Fibroblast of skin of right biceps (primary cell): ENCODE data around the gene YTHDF1.
A peak's percentile ranks its signal among the peaks of the same experiment; 100 is the strongest.
"Not testable (repeated sequence)": the region's sequence is repeated elsewhere in the genome, so short reads cannot be mapped to it uniquely, and the experiment has no call there.

Experiments
- DNase-seq: peaks from one replicate; pipeline ENCODE4 v3.0.0-alpha.2; 2013

The YTHDF1 gene

GRCh38 chr20:63225082-63225454, 9.1 kb upstream of the YTHDF1 start:
- DNase-seq: no peak

DNA sequence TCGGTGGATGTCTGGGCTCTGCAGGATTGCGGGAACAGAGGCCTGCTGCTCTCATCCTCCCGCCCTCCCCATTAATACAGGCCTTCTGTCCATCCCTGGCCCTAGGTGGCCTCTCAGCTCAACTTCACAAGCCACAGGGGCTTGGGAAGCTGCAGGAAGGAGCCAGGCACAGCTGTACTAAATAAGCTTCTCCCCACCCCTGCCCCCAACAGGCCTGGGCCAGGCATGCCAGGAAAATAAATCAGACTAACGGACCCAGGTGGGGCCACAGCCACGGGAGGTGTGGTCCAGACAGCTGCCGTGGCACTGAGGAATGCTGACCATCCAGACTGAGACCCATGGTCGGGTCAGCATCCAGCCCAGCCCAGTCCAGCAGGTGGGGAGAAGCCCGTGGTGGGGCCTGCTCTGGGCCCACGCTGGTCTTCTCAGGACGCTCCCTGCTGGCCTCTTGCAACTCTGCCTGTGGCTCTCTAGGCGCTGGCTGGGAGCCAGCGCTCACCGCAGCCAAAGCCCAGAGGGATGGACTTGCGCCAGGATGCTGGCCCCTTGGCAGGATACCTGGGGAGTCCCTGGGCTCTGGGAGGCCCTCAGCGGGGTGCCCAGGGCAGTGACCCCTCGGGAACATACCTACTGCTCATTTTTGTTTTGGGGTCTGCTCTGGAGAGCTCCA, 8.6 kb upstream of the YTHDF1 start:
- DNase-seq: peak; percentile 47

DNA sequence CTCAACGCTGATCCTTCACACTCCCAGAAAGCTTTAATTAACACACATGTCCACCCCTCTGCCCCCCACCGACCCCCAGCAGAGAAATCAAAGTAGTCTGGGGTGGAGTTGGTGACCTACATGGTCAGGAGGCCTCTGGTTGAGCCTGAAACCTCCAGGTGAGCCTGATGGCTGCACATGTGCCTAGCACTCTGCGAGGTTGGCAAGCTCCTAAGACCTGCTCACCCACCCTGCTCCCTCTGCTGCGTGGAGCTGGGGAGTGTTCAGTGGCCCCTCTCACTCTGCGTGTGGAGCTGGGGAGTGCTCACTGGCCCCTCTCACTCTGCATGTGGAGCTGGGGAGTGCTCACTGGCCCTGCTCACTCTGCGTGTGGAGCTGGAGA, 7.9 kb upstream of the YTHDF1 start:
- no peak for DNase-seq

DNA sequence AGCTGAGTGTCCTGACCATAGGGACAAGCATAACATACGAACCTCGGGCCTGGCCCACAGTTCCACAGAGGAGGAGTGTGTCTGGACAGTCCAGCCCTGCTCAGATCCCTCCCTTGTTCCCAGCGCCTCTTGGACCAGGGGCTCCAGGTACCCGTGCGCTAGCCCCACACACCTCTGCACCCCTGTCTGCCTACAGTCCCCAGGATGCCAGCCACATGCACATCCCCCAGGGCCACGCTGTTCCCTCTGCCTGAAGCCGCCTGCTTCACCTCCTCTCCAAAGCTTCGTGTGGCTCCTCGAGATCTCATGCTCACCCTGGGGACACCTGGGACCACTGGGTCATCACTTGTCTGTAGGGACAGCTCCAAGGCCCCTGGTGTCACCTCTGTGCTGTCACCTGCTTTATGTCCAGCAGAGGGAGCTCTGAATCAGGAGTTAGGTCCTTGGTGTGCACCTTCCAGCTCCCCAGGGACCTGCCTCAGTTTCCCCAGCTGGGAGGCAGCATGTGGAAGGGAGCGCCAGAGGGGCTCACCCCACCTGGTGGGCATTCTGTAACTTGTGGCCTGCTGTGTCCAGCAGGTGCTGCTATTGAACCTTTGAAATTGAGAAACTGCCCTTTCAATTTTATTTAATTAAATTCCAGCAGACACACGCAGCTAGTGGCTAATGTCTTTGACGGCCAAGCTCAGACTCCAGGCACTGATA, 7.3 kb upstream of the YTHDF1 start:
- peak; percentile 35 for DNase-seq

GRCh38 chr20:63222541-63222940, 6.6 kb upstream of the YTHDF1 start:
- DNase-seq: no peak

- not testable (repeated sequence) for DNase-seq
Measured at GRCh38 chr20:63221400-63222053, 5.6 kb upstream of the YTHDF1 start.

DNA sequence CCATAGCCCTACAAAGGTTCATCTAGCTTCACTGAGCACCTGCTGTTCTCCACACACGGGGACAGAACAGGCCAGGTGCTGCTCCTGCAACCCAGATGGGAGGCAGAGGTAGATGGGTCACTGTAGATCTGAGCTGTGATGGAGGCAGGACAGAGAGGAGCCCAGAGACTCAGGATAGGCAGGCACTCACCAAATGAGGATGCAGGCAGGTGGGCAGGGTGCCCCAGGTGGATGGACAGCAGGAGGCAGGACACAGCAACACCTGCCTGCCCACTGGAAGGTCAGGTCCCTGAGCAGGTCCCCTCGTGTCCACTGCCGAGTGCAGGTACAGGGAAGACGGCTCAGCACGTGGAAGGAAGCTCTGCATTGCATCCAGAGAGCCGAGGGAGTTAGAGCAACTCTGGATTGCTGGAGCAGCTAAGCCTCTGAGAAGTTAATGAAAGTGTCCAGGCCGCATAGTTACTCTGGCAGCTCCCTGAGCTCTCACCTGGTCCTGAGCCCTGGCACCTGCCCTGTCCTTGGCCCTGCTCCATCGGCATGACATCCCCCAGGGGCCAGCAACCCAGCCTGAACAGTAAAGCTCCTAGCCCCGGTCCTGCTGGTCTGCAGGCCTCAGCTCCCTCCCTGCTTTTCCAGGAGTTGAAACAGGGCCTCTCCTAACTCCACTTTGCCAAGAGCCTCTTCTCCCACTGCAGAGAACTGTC, 4.9 kb upstream of the YTHDF1 start:
- DNase-seq: no peak

DNA sequence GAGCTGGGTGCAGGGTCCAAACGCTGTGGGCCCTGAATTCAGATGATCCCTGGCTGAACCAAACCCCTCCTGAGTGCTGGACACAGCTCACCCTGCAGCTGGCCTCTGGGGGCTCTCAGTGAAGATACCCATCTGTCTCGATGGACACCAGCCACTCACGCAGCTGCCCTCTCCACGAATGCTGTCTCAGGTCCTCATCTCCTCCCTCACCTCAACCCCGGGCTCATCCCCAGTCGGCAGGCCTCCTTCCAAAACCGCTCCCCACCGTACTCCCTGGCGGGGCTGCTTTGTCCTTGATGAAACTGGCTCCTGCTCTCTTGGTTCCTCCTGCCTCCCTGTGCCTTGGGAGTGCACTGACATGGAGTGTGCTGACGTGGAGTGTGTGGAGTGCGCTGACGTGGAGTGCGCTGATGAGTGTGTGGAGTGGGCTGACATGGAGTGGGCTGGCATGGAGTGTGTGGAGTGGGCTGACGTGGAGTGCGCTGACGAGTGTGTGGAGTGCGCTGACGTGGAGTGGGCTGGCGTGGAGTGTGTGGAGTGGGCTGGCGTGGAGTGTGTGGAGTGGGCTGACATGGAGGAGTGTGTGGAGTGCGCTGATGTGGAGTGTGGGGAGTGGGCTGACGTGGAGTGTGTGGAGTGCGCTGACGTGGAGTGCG, 4.1 kb upstream of the YTHDF1 start:
- DNase-seq: no peak

DNA sequence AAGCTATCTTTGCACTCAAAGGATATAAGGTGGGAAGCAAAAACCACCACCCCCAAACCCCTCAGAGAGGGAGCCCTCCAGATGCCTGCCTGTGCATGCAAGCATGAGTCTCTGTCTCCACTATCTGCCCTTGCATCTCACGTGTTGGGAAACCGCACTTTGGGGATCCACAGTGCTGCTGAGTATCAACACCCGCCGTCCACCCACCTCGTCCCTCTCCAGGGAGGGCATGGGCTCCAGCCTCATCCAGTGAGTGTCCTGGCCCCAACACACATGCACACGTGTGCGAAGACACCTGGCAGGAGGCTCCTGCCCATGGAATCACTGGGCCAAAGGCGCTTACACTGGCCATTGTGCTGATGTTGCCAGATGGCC, 3.5 kb upstream of the YTHDF1 start:
- no peak for DNase-seq

DNA sequence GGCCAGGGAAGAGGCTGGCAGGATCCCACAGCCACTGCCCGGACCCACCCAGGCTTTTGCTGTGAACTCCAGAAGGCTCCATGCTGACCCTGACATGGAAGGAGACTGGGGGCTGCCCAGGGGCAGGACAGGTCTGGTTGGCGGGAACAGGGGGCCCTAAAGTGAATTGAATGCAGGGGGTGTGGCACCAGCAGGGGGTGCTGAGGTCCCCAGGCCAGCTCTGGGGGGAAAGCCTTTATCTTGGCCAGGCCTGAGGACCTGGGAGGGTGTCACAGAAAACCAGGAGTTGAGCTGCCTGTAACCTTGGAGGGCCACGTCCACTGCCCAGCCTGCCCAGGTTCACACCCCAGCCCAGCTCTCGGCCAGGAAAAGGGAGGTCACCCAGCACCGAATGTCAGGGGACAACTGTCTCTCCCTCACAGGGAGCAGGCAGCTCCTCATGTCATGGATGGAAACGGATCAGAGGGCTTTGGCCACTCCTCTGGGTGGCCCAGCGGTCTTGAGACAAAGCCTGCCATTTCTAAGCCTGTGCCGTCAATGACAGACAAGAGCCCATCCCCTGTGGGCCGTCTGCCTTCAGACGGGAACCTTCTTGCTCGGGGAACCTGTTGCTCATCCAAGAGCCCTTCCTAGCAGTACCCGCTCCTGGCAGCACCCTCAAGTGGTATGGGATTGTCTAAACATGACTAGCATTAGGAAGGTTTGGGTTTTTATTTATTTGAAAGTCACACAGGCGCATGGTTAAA, 2.9 kb upstream of the YTHDF1 start:
- no peak for DNase-seq

GRCh38 chr20:63217706-63218105, 1.8 kb upstream of the YTHDF1 start:
- no peak for DNase-seq

DNA sequence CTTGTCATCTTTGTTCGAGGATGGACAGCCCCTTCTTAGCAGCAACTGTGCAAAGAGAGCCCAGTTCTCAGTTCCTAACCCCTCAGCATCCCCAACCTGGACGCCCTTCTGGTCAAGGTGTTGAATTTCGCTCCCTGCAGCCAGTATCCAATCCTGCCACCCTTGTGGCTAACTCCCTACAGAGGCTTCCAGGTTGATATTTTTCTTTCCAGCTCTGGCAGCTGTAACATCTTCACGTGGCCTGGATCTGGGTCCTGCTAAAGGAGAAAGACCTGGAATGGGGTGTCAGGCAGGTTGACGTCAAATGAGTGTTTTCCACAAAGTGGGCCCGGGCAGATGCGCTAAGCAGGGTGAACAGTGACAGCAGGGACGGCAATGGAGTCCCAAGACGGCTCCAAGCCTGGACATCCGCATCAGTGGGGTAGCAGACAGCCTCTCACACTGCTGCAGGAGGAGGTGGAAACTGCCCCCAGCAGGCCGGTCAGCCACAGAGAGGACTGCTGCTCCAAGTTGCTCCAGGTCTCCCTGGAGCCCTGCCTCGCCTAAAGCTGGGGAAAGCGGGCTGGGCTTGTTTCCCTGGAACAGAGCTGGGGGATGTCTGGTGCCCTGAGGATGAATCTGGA, 1.0 kb upstream of the YTHDF1 start:
- DNase-seq: no peak

DNA sequence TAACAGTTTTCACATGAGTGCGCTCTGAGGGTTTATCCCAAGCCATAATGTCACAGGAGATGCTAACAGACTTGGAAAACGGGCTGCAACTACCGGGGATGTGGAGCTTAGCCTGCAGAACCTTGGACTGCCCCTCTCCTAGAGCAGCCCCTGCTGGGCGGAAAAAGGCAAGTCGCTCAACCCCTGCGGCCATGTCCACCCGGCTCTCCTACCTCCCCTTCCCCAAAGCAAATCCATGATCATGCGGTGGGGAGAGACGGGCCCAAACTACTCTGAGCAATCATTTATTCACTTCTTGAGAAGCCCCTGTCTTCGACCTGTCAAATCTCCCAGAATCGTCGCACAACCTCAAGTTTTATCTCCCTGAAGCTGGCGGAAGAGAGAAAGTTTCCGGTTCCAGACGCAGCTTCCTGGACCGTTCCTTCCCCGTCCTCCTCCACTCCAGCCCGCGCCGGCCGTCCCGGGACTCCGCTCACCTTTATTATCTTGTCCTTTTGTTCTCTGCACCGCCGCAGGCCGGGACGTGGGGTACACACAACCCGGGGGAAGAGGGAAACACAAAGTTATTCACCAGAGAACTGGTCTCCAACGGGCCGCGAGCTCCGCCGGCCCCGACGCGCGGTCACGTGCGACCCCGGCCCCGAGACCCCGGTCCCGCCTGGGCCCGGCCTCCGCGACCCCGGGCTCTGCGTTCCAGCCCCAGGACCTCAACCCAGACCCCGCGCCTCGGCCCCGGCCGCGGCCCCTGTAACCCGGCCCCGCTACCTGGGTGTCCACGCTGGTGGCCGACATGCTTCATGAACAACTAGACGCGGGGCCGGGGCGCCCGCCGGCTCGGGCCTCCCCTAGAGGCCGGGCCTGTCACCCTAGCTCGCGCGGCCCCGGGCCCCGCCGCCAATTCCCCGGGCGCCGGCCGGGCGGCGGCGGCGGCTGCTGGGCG, 560 bp downstream of the YTHDF1 start:
- DNase-seq: peak; percentile 38

- DNase-seq: no peak
Measured at GRCh38 chr20:63214514-63214913, 1.4 kb downstream of the YTHDF1 start.

DNA sequence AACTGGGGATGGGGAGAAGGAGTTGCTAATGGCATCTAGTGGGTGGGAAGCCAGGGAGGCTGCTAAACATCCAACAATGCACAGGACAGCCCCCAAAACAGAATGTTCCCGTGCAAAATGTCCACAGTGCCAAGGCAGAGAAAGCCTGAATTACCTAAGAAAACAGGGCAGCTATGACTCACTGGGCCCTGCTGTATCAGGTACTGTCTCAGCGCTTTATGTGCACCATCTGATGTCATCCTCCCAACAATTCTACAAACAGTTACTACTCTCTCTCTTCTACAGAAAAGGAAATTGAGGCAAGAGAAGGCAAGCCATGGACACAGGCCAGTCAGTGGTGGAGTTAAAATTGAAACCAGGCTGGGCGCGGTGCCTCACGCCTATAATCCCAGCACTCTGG, 3.1 kb downstream of the YTHDF1 start:
- DNase-seq: no peak

GRCh38 chr20:63212393-63212730, 3.6 kb downstream of the YTHDF1 start:
- no peak for DNase-seq

DNA sequence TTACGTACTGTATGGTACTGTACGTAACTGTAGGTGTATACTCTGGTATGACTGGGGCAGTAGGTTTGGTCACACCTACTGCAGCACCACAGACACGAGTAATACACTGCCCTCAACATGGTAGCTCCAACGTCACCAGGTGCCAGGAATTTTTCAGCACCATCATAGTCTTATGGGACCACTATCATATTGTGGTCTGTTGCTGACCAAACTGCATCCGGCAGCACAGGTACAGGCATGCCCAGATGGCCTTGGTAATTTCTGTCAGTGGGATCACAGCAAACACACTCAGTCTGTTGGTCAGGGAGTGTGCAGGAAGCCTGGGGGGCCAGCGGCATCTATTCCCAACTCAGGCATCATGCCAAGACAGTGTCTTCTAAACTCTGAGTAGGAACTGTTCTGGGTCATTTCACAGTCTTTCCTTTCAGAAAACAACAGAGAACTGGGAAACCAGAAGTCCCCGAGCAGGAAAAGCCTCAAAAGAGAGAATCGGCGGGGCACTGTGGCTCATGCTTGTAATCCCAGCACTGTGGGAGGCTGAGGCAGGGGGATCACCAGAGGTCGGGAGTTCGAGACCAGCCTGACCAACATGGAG, 5.8 kb downstream of the YTHDF1 start:
- no peak for DNase-seq

DNA sequence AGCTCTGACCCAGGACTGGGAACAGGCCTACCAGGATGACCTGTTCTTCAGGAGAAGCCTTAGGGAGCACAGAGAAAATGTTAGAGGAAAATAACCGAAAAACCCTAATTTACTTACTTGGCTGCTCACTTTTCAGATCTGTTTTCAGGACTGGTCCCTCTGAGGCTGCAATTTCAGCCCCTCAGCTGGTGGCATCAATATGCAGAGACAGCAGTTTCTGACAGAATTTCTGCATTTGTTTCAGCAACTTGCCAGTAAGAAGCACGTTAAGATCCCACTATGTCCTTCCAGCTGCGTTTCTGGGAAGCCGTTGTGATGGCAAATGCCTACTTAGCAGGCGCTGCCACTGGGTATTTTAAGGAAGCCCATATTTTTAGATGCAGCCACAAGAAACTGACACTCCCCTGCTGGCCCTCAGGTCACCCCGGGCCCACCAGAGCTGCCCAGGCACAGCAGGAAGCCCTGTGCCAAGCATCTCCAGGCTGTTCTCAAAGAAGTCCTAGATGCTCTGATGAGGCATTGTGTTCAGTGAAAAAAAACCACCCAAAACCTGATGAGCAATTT, 7.5 kb downstream of the YTHDF1 start:
- no peak for DNase-seq

- no peak for DNase-seq
Measured at GRCh38 chr20:63206878-63207277, 9.1 kb downstream of the YTHDF1 start.

DNA sequence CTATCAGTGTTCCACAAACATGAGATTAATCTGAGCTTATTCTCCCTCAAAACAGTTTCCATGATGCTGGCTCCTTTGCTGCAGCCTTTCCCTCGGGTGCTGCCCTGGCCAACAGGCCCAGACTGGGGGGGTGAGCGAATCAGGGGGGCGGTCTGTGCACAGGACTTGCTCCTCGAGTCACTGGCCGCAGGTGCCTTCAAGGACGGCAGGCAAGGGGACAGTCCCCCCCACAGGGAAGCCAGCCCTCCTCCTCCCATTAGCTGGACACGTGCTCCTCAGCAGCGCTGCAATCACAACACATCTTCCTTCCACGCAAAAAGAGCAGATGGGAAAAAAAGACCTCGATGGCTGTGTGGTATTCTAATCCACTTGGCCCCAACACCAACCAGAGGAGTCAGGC, 10.0 kb downstream of the YTHDF1 start:
- DNase-seq: no peak
